K562 (cell line): ENCODE measurements around the gene GJE1. TPM values are rescaled to one million over a fixed set of nuclear protein-coding genes. Genes with fewer than 3 reads are reported as not detected.

Source experiments
- ATF7 ChIP-seq: fragments of 450-650 bp; IDR thresholded peaks from 2 replicates; pipeline ENCODE4 v1.7.1; 2014; ENCODE audit warnings: mild to moderate bottlenecking, moderate library complexity
- ESRRA ChIP-seq: fragments of 450-650 bp; IDR thresholded peaks from 2 replicates; pipeline ENCODE4 v1.6.1; 2014; ENCODE audit warnings: low read depth, mild to moderate bottlenecking, moderate library complexity, borderline replicate concordance
- GATAD2B ChIP-seq: fragments of 450-650 bp; IDR thresholded peaks from 2 replicates; pipeline ENCODE4 v1.6.1; 2017; ENCODE audit warnings: mild to moderate bottlenecking, borderline replicate concordance
- HNRNPL ChIP-seq: fragments of 200-400 bp; formaldehyde crosslinking; IDR thresholded peaks from 2 replicates; pipeline ENCODE4 v1.6.1; 2017; ENCODE audit warnings: low read depth, mild to moderate bottlenecking, low read length
- MAZ ChIP-seq, 2 experiments: fragments of 450-650 bp in 1 of 2; sonication (generic) in 1 of 2; formaldehyde crosslinking; IDR thresholded peaks in 1 of 2; conservative IDR thresholded peaks in 1 of 2; 2 replicates each; pipeline versions ENCODE4 v1.4.0 to v1.5.0; 2020; ENCODE audit warnings: mild to moderate bottlenecking in 1 of 2, missing genetic modification reagents in 1 of 2
- NR2C2 ChIP-seq, 2 experiments: fragments of 200-800 bp in 1 of 2; sonication (Bioruptor generic) in 1 of 2; sonication (generic) in 1 of 2; formaldehyde crosslinking in 1 of 2; IDR thresholded peaks; 2 replicates each; pipeline versions ENCODE4 v1.6.1 to v1.8.0; 2016 to 2022; ENCODE audit warnings: mild to moderate bottlenecking in 1 of 2, missing compliant biosample characterization in 1 of 2, missing genetic modification characterization in 1 of 2, missing genetic modification reagents in 1 of 2
- NR4A1 ChIP-seq, 2 experiments: fragments of 250-450 bp in 1 of 2; fragments of 450-650 bp in 1 of 2; sonication (Bioruptor Pico) in 1 of 2; IDR thresholded peaks; 2 replicates each; pipeline versions ENCODE4 v1.4.0 to v1.6.1; 2016 to 2020; ENCODE audit warnings: mild to moderate bottlenecking in 2 of 2, missing compliant biosample characterization in 1 of 2, missing genetic modification characterization in 1 of 2, moderate library complexity in 1 of 2
- POLR3A ChIP-seq: IDR thresholded peaks from 2 replicates; pipeline ENCODE4 v1.6.1; 2011; ENCODE audit warnings: borderline replicate concordance, mild to moderate bottlenecking, moderate library complexity; ENCODE audit not compliant: insufficient read length, insufficient read depth; ENCODE audit errors: extremely low read depth
- RBM34 ChIP-seq: fragments of 200-400 bp; formaldehyde crosslinking; IDR thresholded peaks from 2 replicates; pipeline ENCODE4 v1.6.1; 2018; ENCODE audit warnings: low read length, borderline replicate concordance; ENCODE audit not compliant: insufficient read depth
- SRSF1 ChIP-seq: fragments of 200-400 bp; formaldehyde crosslinking; IDR thresholded peaks from 2 replicates; pipeline ENCODE4 v1.6.1; 2017; ENCODE audit warnings: mild to moderate bottlenecking, low read depth, low read length, moderate library complexity
- ZKSCAN3 ChIP-seq: fragments of 250-450 bp; sonication (Bioruptor Pico); IDR thresholded peaks from 2 replicates; pipeline ENCODE4 v1.4.0; 2020
- polyA plus RNA-seq, 8 experiments: library from polyadenylated mRNA; depleted of rRNA in 4 of 8; stranded (reverse) in 5 of 8; unstranded in 3 of 8; fragments of >200 nt; fragmentation: Nextera tagmentation in 2 of 8; fragmentation: Illumina TruSeq in 1 of 8; extraction: Ambion mirVana in 2 of 8; extraction: Trizol in 1 of 8; gene quantifications; 2 replicates each; pipeline versions ENCODE4 v1.2.1 to v1.2.3, GENCODE V29; 2011 to 2014; ENCODE audit warnings: inconsistent platforms in 1 of 8, missing spikeins in 1 of 8
- total RNA-seq, 7 experiments: library from RNA; depleted of rRNA in 6 of 7; stranded (reverse); fragments of >200 nt in 6 of 7; fragmentation: Illumina TruSeq in 2 of 7; extraction: Trizol in 2 of 7; gene quantifications; 2 replicates each; pipeline versions ENCODE4 v1.2.1 to v1.2.3, GENCODE V29; 2011 to 2021; ENCODE audit warnings: low replicate concordance in 1 of 7
- TF ChIP-seq, protein P1 (sequence below), 2 experiments: fragments of 450-650 bp; IDR thresholded peaks; 2 replicates each; pipeline ENCODE4 v1.6.1; 2018; ENCODE audit warnings: mild to moderate bottlenecking in 2 of 2, low read depth in 1 of 2; ENCODE audit not compliant: partially characterized antibody in 2 of 2
- TF ChIP-seq, protein P2 (sequence below): IDR thresholded peaks from 2 replicates; pipeline ENCODE4 v1.6.1; 2014; ENCODE audit warnings: antibody characterized with exemption
- TF ChIP-seq, protein P3 (sequence below): fragments of 450-650 bp; IDR thresholded peaks from one replicate; pipeline ENCODE4 v1.6.1; 2018; ENCODE audit warnings: mild to moderate bottlenecking, moderate library complexity; ENCODE audit not compliant: partially characterized antibody
- TF ChIP-seq, protein P4 (sequence below): fragments of 250-450 bp; sonication (Bioruptor Pico); IDR thresholded peaks from 2 replicates; pipeline ENCODE4 v1.5.0; 2021
- TF ChIP-seq, protein P5 (sequence below): sonication (generic); formaldehyde crosslinking; IDR thresholded peaks from 2 replicates; pipeline ENCODE4 v1.8.1; 2023; ENCODE audit warnings: mild to moderate bottlenecking, missing genetic modification reagents

Gene GJE1
- total and polyA plus RNA-seq, 9 of the 15 experiments (the other 6 are each of a cell fraction or from before 2014, with no cell fraction given): not detected

DNA sequence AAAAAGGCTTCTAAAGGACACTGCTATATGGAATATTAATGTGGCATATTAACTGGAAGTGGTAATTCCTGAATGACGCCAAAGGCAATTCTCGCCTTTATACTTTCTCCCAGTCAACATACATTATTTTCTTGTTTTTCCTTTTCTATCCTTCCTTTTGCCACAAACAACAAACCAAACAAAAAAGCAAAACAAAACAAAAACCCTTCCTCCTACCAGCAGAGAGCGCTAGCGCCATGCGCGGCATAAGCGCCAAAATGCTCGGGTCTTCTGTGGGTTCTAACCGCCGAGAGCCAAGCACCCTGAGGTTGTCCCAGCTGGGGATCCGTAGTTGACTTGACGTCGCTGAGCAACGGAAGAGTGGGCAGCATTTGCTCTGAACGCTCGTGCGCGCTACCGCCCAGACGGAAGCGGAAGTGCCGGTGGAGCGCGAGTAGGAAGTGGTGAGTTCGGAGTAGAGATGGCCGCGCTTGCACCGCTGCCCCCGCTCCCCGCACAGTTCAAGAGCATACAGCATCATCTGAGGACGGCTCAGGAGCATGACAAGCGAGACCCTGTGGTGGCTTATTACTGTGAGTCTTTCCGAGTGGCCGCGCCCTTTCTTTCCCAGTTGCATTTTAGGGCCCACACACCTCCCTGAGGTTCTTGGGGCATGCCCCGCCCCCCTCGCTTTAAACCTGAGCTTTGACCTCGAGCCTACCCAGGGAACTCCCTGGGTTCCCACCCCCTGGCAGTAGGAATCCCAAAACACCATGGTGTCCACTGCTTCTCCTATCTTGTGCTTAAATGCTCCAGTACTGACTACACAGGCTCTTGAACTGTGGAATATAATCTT, 14.3 kb downstream of the GJE1 start, which contains the start of the genes NMBR and VTA1 (continued):
- TF ChIP-seq, protein P1, sequence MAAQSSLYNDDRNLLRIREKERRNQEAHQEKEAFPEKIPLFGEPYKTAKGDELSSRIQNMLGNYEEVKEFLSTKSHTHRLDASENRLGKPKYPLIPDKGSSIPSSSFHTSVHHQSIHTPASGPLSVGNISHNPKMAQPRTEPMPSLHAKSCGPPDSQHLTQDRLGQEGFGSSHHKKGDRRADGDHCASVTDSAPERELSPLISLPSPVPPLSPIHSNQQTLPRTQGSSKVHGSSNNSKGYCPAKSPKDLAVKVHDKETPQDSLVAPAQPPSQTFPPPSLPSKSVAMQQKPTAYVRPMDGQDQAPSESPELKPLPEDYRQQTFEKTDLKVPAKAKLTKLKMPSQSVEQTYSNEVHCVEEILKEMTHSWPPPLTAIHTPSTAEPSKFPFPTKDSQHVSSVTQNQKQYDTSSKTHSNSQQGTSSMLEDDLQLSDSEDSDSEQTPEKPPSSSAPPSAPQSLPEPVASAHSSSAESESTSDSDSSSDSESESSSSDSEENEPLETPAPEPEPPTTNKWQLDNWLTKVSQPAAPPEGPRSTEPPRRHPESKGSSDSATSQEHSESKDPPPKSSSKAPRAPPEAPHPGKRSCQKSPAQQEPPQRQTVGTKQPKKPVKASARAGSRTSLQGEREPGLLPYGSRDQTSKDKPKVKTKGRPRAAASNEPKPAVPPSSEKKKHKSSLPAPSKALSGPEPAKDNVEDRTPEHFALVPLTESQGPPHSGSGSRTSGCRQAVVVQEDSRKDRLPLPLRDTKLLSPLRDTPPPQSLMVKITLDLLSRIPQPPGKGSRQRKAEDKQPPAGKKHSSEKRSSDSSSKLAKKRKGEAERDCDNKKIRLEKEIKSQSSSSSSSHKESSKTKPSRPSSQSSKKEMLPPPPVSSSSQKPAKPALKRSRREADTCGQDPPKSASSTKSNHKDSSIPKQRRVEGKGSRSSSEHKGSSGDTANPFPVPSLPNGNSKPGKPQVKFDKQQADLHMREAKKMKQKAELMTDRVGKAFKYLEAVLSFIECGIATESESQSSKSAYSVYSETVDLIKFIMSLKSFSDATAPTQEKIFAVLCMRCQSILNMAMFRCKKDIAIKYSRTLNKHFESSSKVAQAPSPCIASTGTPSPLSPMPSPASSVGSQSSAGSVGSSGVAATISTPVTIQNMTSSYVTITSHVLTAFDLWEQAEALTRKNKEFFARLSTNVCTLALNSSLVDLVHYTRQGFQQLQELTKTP (IDR thresholded peaks at IDR 0.05; ENCODE audit: low read depth in 1 of 2, partially characterized antibody in 2 of 2): peak; percentile 57 to 67
- TF ChIP-seq, protein P2, sequence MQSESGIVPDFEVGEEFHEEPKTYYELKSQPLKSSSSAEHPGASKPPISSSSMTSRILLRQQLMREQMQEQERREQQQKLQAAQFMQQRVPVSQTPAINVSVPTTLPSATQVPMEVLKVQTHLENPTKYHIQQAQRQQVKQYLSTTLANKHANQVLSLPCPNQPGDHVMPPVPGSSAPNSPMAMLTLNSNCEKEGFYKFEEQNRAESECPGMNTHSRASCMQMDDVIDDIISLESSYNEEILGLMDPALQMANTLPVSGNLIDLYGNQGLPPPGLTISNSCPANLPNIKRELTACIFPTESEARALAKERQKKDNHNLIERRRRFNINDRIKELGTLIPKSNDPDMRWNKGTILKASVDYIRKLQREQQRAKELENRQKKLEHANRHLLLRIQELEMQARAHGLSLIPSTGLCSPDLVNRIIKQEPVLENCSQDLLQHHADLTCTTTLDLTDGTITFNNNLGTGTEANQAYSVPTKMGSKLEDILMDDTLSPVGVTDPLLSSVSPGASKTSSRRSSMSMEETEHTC: no peak; the same call in none of the 2 replicates
- TF ChIP-seq NR4A1 (CRISPR knock-in tag; IDR thresholded peaks at IDR 0.05) (no peak), NR4A1 (tag; IDR thresholded peaks at IDR 0.05) (peak; percentile 12; the same call in 1 of the 2 replicates), HNRNPL (peak; percentile 25; the same call in 1 of the 2 replicates), ZKSCAN3 (CRISPR knock-in tag) (no peak), POLR3A (no peak), NR2C2 (CRISPR knock-in tag; IDR thresholded peaks at IDR 0.05) (peak; percentile 77), NR2C2 (tag; IDR thresholded peaks at IDR 0.05) (peak; percentile 96), RBM34 (no peak), GATAD2B (peak; percentile 59; the same call in 1 of the 2 replicates), MAZ (CRISPR knock-in tag; conservative IDR thresholded peaks at IDR 0.05 in 1 of 2, IDR thresholded peaks at IDR 0.05 in 1 of 2) (peak; percentile 64 to 92), SRSF1 (no peak), ATF7 (peak; percentile 85), ESRRA (peak; percentile 90)
- TF ChIP-seq, protein P3, sequence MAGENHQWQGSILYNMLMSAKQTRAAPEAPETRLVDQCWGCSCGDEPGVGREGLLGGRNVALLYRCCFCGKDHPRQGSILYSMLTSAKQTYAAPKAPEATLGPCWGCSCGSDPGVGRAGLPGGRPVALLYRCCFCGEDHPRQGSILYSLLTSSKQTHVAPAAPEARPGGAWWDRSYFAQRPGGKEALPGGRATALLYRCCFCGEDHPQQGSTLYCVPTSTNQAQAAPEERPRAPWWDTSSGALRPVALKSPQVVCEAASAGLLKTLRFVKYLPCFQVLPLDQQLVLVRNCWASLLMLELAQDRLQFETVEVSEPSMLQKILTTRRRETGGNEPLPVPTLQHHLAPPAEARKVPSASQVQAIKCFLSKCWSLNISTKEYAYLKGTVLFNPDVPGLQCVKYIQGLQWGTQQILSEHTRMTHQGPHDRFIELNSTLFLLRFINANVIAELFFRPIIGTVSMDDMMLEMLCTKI: no peak
- TF ChIP-seq, protein P4, sequence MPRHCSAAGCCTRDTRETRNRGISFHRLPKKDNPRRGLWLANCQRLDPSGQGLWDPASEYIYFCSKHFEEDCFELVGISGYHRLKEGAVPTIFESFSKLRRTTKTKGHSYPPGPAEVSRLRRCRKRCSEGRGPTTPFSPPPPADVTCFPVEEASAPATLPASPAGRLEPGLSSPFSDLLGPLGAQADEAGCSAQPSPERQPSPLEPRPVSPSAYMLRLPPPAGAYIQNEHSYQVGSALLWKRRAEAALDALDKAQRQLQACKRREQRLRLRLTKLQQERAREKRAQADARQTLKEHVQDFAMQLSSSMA (CRISPR knock-in tag): no peak
- TF ChIP-seq, protein P5, sequence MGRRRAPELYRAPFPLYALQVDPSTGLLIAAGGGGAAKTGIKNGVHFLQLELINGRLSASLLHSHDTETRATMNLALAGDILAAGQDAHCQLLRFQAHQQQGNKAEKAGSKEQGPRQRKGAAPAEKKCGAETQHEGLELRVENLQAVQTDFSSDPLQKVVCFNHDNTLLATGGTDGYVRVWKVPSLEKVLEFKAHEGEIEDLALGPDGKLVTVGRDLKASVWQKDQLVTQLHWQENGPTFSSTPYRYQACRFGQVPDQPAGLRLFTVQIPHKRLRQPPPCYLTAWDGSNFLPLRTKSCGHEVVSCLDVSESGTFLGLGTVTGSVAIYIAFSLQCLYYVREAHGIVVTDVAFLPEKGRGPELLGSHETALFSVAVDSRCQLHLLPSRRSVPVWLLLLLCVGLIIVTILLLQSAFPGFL: no peak
